Left ventricle myocardium inferior (tissue), 1 donor: Measurements from ENCODE around the gene SENP3. TPM values are rescaled to one million over a fixed set of nuclear protein-coding genes. Genes with fewer than 3 reads are reported as not detected.

Experiments used
- DNase-seq: peaks from one replicate; pipeline ENCODE4 v3.0.0-alpha.2; 2020
- H3K27ac ChIP-seq: fragments of 200-600 bp; replicated peaks from 2 replicates; pipeline ENCODE4 v1.8.0; 2021
- H3K27me3 ChIP-seq: fragments of 200-600 bp; 2 replicates; pipeline ENCODE4 v1.8.0; 2021; ENCODE audit warnings: low read depth
- H3K36me3 ChIP-seq: fragments of 200-600 bp; 2 replicates; pipeline ENCODE4 v1.8.0; 2021
- H3K4me1 ChIP-seq: fragments of 200-600 bp; 2 replicates; pipeline ENCODE4 v1.8.0; 2021
- H3K4me3 ChIP-seq: fragments of 200-600 bp; 2 replicates; pipeline ENCODE4 v1.8.0; 2021; ENCODE audit warnings: mild to moderate bottlenecking, moderate library complexity
- H3K9me3 ChIP-seq: fragments of 200-600 bp; replicated peaks from 2 replicates; pipeline ENCODE4 v1.8.0; 2021
- intact Hi-C: fragments of 100-400 bp; cut with micrococcal nuclease; formaldehyde crosslinking; loops from one replicate; pipeline ENCODE4 v1.11.0; 2022
- total RNA-seq: library from RNA; stranded (reverse); fragmentation: NEBNext Ultra II Directional; extraction: Animal tissue kit (Norgen Biotek cat#: 25700); gene quantifications from one replicate; pipeline ENCODE4 v1.2.1, GENCODE V29; 2021
- TF ChIP-seq, protein P1 (sequence below): fragments of 200-600 bp; IDR thresholded peaks from 2 replicates; pipeline ENCODE4 v1.8.0; 2021; ENCODE audit warnings: antibody characterized with exemption, mild to moderate bottlenecking, borderline replicate concordance
- donor health status: DM: no; HTN: yes; CAD: no; lungs with severe emphysema.

SENP3 gene
- total RNA-seq, 1 donor from 2014 or later, result 29.5 TPM

DNA sequence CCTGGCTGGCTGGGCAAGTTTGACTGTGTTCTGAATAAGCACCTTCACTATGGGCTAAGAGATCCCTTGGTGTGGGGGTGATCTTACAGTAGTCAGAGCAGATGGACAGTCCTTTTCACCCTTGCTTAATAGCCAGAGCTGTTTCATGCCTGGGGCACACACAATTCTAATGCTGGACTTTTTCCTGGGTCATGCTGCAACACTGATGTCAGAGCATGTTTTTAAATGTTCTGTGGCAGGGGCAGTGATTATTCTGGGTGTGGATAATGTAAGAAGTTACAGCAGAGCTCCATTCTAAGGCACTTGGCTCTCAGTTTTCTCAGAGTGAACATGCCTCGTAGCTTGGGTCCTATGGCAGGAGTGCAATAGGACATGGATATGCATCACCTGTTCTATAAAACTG is 13.8 kb downstream of the SENP3 start:
- peaks cover 64% of the 10 kb centered on the region for H3K36me3 ChIP-seq
- H3K4me3 ChIP-seq, result peak overlapping the region; percentile 95
- TF ChIP-seq, protein P1, sequence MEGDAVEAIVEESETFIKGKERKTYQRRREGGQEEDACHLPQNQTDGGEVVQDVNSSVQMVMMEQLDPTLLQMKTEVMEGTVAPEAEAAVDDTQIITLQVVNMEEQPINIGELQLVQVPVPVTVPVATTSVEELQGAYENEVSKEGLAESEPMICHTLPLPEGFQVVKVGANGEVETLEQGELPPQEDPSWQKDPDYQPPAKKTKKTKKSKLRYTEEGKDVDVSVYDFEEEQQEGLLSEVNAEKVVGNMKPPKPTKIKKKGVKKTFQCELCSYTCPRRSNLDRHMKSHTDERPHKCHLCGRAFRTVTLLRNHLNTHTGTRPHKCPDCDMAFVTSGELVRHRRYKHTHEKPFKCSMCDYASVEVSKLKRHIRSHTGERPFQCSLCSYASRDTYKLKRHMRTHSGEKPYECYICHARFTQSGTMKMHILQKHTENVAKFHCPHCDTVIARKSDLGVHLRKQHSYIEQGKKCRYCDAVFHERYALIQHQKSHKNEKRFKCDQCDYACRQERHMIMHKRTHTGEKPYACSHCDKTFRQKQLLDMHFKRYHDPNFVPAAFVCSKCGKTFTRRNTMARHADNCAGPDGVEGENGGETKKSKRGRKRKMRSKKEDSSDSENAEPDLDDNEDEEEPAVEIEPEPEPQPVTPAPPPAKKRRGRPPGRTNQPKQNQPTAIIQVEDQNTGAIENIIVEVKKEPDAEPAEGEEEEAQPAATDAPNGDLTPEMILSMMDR, result no peak
- no peak for DNase-seq
- H3K9me3 ChIP-seq, result no peaks in the 10 kb centered on the region
- intact Hi-C loops, result no loop called here
- peaks cover 80% of the 10 kb centered on the region for H3K4me1 ChIP-seq
- peak overlapping the region; percentile 19 for H3K27ac ChIP-seq
- no peaks in the 10 kb centered on the region for H3K27me3 ChIP-seq

DNA sequence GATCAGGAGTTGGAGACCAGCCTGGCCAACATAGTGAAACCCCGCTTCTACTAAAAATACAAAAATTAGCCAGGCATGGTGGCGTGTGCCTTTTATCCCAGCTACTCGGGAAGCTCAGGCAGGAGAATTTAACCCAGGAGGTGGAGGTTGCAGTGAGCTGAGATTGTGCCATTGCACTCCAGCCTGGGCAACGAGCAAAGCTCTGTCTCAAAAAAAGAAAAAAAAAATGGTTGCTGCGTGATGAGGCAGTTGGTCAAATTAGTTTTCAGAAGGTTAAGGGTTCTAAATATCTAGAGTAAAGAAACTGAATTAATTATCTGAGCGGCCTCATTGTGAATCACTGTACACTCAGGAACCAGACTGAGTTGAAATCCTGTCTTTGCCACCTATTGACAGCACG is 14.2 kb downstream of the SENP3 start:
- intact Hi-C loops, result no loop called here
- DNase-seq, result no peak
- Histone ChIP-seq H3K4me1 (peaks cover 85% of the 10 kb centered on the region), H3K9me3 (no peaks in the 10 kb centered on the region), H3K27ac (no peak overlapping the region), H3K4me3 (no peak overlapping the region), H3K27me3 (no peaks in the 10 kb centered on the region), H3K36me3 (peaks cover 59% of the 10 kb centered on the region)
- TF ChIP-seq, protein P1, result no peak

DNA sequence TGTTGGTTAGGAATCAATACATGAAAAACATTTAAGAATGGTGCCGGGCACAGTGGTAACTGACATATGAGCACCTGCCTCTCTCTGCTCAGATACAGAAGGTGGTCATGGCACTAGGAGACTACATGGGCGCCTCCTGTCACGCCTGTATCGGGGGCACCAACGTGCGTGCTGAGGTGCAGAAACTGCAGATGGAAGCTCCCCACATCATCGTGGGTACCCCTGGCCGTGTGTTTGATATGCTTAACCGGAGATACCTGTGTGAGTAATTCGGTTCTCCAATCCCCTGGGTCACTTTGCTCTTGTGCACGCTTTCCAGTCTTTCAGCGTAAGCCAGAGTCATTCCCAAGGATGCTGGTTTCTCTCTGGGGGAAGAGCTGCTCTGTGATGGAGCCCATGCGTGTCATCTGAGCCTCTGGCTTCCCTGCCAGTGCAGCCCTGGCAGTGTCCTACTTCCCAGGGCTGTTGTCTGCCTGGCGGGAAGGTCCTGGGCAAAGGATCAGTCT is 14.8 kb downstream of the SENP3 start:
- intact Hi-C loops, result no loop called here
- Histone ChIP-seq H3K4me1 (peaks cover 88% of the 10 kb centered on the region), H3K4me3 (no peak overlapping the region), H3K27ac (no peak overlapping the region), H3K36me3 (peaks cover 54% of the 10 kb centered on the region), H3K9me3 (no peaks in the 10 kb centered on the region), H3K27me3 (no peaks in the 10 kb centered on the region)
- TF ChIP-seq, protein P1, result no peak
- no peak for DNase-seq

DNA sequence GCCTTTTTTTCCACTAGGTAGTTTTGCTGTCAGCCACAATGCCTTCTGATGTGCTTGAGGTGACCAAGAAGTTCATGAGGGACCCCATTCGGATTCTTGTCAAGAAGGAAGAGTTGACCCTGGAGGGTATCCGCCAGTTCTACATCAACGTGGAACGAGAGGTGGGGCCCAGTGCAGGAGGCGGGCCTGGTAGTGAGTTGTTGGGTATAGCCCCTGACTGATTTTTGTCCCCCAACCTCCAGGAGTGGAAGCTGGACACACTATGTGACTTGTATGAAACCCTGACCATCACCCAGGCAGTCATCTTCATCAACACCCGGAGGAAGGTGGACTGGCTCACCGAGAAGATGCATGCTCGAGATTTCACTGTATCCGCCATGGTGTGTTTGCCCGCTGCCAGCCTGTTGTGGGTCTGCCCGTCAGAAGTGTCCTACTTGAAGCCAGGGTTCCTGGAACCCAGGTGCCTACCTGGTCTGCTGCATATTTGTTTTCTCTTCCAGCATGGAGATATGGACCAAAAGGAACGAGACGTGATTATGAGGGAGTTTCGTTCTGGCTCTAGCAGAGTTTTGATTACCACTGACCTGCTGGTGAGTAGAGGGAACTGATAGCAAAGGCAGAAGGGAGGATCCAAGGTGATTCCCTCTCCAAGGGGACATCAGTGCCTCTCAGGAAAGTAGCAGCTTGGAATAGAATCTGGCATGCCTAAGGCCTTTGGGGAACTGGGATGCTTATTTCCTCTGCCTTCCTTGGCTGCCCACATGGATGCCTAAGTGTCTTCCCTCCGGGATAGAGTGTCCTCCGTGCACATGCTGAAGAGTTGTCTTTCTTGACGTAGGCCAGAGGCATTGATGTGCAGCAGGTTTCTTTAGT is 15.8 kb downstream of the SENP3 start:
- no peaks in the 10 kb centered on the region for H3K9me3 ChIP-seq
- H3K4me1 ChIP-seq, result peaks cover 90% of the 10 kb centered on the region
- TF ChIP-seq, protein P1, result no peak
- no peak overlapping the region for H3K4me3 ChIP-seq
- H3K27ac ChIP-seq, result no peak overlapping the region
- intact Hi-C loops, result no loop called here
- H3K27me3 ChIP-seq, result no peaks in the 10 kb centered on the region
- no peak for DNase-seq
- H3K36me3 ChIP-seq, result peaks cover 54% of the 10 kb centered on the region

DNA sequence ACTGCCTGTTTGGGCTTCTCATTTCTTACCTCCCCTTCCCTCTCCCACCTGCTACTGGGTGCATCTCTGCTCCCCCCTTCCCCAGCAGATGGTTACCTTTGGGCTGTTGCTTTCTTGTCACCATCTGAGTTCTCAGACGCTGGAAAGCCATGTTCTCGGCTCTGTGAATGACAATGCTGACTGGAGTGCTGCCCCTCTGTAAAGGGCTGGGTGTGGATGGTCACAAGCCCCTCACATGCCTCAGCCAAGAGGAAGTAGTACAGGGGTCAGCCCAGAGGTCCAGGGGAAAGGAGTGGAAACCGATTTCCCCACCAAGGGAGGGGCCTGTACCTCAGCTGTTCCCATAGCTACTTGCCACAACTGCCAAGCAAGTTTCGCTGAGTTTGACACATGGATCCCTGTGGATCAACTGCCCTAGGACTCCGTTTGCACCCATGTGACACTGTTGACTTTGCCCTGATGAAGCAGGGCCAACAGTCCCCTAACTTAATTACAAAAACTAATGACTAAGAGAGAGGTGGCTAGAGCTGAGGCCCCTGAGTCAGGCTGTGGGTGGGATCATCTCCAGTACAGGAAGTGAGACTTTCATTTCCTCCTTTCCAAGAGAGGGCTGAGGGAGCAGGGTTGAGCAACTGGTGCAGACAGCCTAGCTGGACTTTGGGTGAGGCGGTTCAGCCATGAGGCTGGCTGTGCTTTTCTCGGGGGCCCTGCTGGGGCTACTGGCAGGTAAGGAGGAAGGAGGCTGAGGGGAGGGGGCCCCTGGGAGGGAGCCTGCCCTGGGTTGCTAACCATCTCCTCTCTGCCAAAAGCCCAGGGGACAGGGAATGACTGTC is 17.5 kb downstream of the SENP3 start, which contains the start of gene CD68:
CD68 (plus strand) TSS at position 638 of the 833 bp plus-strand sequence; CDS start at position 678, 40 bp downstream.
- Histone ChIP-seq H3K36me3 (peaks cover 51% of the 10 kb centered on the region), H3K27me3 (no peaks in the 10 kb centered on the region), H3K4me1 (peaks cover 88% of the 10 kb centered on the region), H3K27ac (peak within 1 kb of the TSS; percentile 96), H3K9me3 (no peaks in the 10 kb centered on the region), H3K4me3 (peak within 1 kb of the TSS; percentile 76)
- DNase-seq, result peak; percentile 54
- TF ChIP-seq, protein P1, result no peak
- intact Hi-C loops, result no loop called here
